Measurements from ENCODE around the gene SLC41A3. TPM values are rescaled to one million over a fixed set of nuclear protein-coding genes. Genes with fewer than 3 reads are reported as not detected.
"Not testable (repeated sequence)": the region's sequence is repeated elsewhere in the genome, so short reads cannot be mapped to it uniquely, and the experiment has no call there.

Gene SLC41A3
- total and polyA plus RNA-seq, 2 of the 4 experiments (the other 2 are of a cell fraction), result 30.5 to 43.5 TPM

DNA sequence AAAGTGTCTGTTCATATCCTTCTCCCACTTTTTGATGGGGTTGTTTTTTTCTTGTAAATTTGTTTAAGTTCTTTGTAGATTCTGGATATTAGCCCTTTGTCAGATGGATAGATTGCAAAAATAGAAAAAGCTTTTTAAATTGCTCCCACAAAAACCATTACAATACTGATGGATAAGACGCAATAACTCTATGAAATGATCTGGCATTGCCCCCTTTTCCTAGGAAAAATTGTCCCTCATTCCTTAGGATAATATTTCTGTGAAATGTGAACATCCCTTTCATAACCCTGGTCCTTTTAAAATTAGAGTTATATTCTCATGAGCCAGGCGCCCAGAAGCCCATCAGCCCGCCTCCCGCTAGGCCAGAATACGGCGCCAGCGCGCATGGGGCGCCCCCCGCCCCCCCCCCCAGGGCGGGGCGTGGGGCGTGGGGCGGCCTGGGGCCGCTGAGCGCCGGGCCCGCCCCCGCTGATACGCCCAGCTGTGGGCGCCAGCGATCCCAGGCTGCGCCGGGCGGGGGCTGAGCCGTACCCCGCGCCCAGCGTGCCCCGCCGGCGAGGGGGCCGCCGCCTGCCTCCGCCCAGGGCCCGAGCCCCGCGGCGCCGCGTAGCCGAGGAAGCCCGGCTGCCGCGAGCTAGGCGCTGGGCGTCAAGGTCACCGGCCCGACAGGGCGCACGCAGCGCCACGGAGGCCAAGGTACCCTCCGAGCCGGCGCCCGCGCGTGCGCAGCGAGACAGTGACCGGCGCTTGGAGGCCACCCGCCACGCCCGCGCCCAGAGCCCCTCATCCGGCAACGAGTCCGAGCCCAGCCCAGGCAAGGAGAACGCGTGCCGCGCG lies 126.0 kb downstream of the SLC41A3 start (continued):
- TF ChIP-seq BHLHE40 (IDR thresholded peaks at IDR 0.05; ENCODE audit: low read depth, low read length), result no peak

- H3K4me1 ChIP-seq (ENCODE audit: control insufficient read depth, insufficient read depth, low read length); H3K4me3 ChIP-seq (ENCODE audit: insufficient read depth, low read depth, low read length); H2AK5ac ChIP-seq (ENCODE audit: low read depth, low read length); H3K4me2 ChIP-seq (ENCODE audit: low read depth, low read length); H2BK15ac ChIP-seq (ENCODE audit: low read depth, low read length); H3K56ac ChIP-seq (ENCODE audit: extremely low read depth, insufficient read depth, low read length); H2BK120ac ChIP-seq (ENCODE audit: low read depth, low read length); H4K8ac ChIP-seq (ENCODE audit: low read depth in 2 of 2, low read length in 2 of 2); intact Hi-C loops (cut with micrococcal nuclease); H3K27ac ChIP-seq (ENCODE audit: insufficient read depth, low read length); H3K14ac ChIP-seq (replicated peaks; ENCODE audit: low read depth, low read length); H3K36me3 ChIP-seq (ENCODE audit: control insufficient read depth, insufficient read depth, low read length); H2AFZ ChIP-seq (replicated peaks; ENCODE audit: low read length, poor library complexity); CTCF ChIA-PET; H4K5ac ChIP-seq (ENCODE audit: low read depth, low read length); H3K27me3 ChIP-seq (ENCODE audit: control insufficient read depth, insufficient read depth, low read length); H4K91ac ChIP-seq (ENCODE audit: insufficient read depth, low read depth, low read length); ATAC-seq (ENCODE audit: low read depth); H2BK5ac ChIP-seq (ENCODE audit: low read depth, low read length, poor library complexity, severe bottlenecking); BruUV-seq (replicated peaks); DNase-seq; H2BK20ac ChIP-seq (ENCODE audit: low read depth, low read length); dilution Hi-C loops (cut with HindIII; ENCODE audit: low sequenced_read_pairs, unreplicated experiment); H4K20me1 ChIP-seq (ENCODE audit: insufficient read depth, low read length); POLR2A ChIA-PET (ENCODE audit: unreplicated experiment); H3K18ac ChIP-seq (ENCODE audit: low read depth, low read length); H3K9me3 ChIP-seq (ENCODE audit: control insufficient read depth, insufficient read depth, low read length); H3K23ac ChIP-seq (ENCODE audit: low read depth, low read length); H3K4ac ChIP-seq (ENCODE audit: low read depth, low read length); H2AK9ac ChIP-seq (replicated peaks; ENCODE audit: low read depth, low read length, poor library complexity); H3K79me1 ChIP-seq (ENCODE audit: low read depth in 1 of 2, low read length in 2 of 2); H3K9me1 ChIP-seq (ENCODE audit: insufficient read depth, low read length); H3K9ac ChIP-seq (ENCODE audit: low read depth, low read length): not testable (repeated sequence)
- in situ Hi-C loops (cut with MboI; ENCODE audit: low sequenced_read_pairs), result loop anchor here (25.0 kb wide), 1 partner anchor 430 kb away; the partner anchor contains the start of gene CFAP100
- WGBS, 2 experiments (ENCODE audit: extremely low coverage in 2 of 2, insufficient read length in 1 of 2), result no CpG with 5 or more reads among the region's 4 CpGs
These were observed 126.9 kb downstream of the SLC41A3 start for GRCh38 chr3:125957020-125957419.

Small RNAs within 50 kb of the gene (microRNA-seq; reads per million reads assigned to microRNA genes)
- not detected for gene AC092903.1 (ENCODE audit: insufficient read depth, insufficient read length)

Small RNAs within 50 kb of the gene (small RNA-seq; reads per million reads assigned to genes)
- gene AC092903.1, result 0 reads per million in 5 experiments

Other genes with a start within 250 kb of the SLC41A3 start
- not detected in 2 replicates for gene ROPN1B, start 114.9 kb downstream of the SLC41A3 start, total RNA-seq (2012; rRNA removed)
- gene ROPN1B, start 114.9 kb downstream of the SLC41A3 start, polyA plus RNA-seq (2012; rRNA removed), result not detected in 2 replicates
- not detected in 2 replicates for gene ALDH1L1, start 96.5 kb upstream of the SLC41A3 start, total RNA-seq (2012; rRNA removed)
- not detected in 2 replicates for gene ALDH1L1, start 96.5 kb upstream of the SLC41A3 start, polyA plus RNA-seq (2012; rRNA removed)

Measured in IMR-90 (cell line).